Hepatocyte (in vitro differentiated cells): ENCODE results near the gene PLXND1. TPM values are rescaled to one million over a fixed set of nuclear protein-coding genes. Genes with fewer than 3 reads are reported as not detected.

Experiments
- DNase-seq: peaks from one replicate; pipeline ENCODE4 v3.0.0-alpha.2; 2016; ENCODE audit warnings: low spot score
- H2AFZ ChIP-seq: fragments of 200-600 bp; sonication (generic); 2 replicates; pipeline ENCODE4 v1.6.0; 2016; ENCODE audit warnings: antibody characterized with exemption, mild to moderate bottlenecking
- H3K27ac ChIP-seq: fragments of 200-600 bp; sonication (generic); 2 replicates; pipeline ENCODE4 v1.5.1; 2016; ENCODE audit warnings: mild to moderate bottlenecking
- H3K27me3 ChIP-seq: fragments of 200-600 bp; sonication (generic); 2 replicates; pipeline ENCODE4 v1.6.1; 2016
- H3K36me3 ChIP-seq: fragments of 200-600 bp; sonication (generic); replicated peaks from 2 replicates; pipeline ENCODE4 v1.5.1; 2016; ENCODE audit warnings: low read depth; ENCODE audit not compliant: insufficient read depth
- H3K4me1 ChIP-seq: fragments of 200-600 bp; sonication (generic); 2 replicates; pipeline ENCODE4 v1.5.1; 2016; ENCODE audit warnings: mild to moderate bottlenecking, moderate library complexity; ENCODE audit not compliant: insufficient read depth
- H3K4me2 ChIP-seq: fragments of 200-600 bp; sonication (generic); 2 replicates; pipeline ENCODE4 v1.6.0; 2016
- H3K4me3 ChIP-seq: fragments of 200-600 bp; sonication (generic); 2 replicates; pipeline ENCODE4 v1.5.1; 2016; ENCODE audit warnings: mild to moderate bottlenecking
- H3K79me2 ChIP-seq: fragments of 200-600 bp; sonication (generic); 2 replicates; pipeline ENCODE4 v1.6.0; 2017; ENCODE audit warnings: mild to moderate bottlenecking
- H3K9me2 ChIP-seq: fragments of 200-600 bp; sonication (generic); replicated peaks from 2 replicates; pipeline ENCODE4 v1.6.0; 2017; ENCODE audit warnings: mild to moderate bottlenecking; ENCODE audit not compliant: insufficient read depth
- H3K9me3 ChIP-seq: fragments of 200-600 bp; sonication (generic); 2 replicates; pipeline ENCODE4 v1.5.1; 2016; ENCODE audit warnings: low read depth, mild to moderate bottlenecking
- H4K20me1 ChIP-seq: fragments of 200-600 bp; sonication (generic); 2 replicates; pipeline ENCODE4 v1.6.0; 2016; ENCODE audit warnings: mild to moderate bottlenecking; ENCODE audit not compliant: insufficient read depth, poor library complexity, severe bottlenecking
- EZH2 ChIP-seq: fragments of 200-600 bp; sonication (generic); IDR thresholded peaks from 2 replicates; pipeline ENCODE4 v1.6.1; 2016; ENCODE audit warnings: antibody characterized with exemption, mild to moderate bottlenecking, borderline replicate concordance
- EZH2phosphoT487 ChIP-seq: fragments of 200-600 bp; sonication (generic); IDR thresholded peaks from one replicate; pipeline ENCODE4 v1.6.1; 2018; ENCODE audit warnings: antibody characterized with exemption, mild to moderate bottlenecking, low read depth, moderate library complexity; ENCODE audit not compliant: unreplicated experiment, severe bottlenecking
- WGBS: methylation state at CpG from one replicate; pipeline ENCODE4 v1.1.6; 2016; ENCODE audit warnings: low lambda C conversion rate; ENCODE audit errors: missing lambda C conversion rate; 5-methylcytosine and 5-hydroxymethylcytosine counted together
- polyA plus RNA-seq: library from polyadenylated mRNA; unstranded; fragments of >200 nt; fragmentation: Nextera tagmentation; extraction: Ambion mirVana; gene quantifications from 2 replicates; pipeline ENCODE4 v1.2.1, GENCODE V29; 2016
- total RNA-seq: library from RNA; depleted of rRNA; stranded (reverse); fragments of >200 nt; gene quantifications from 2 replicates; pipeline ENCODE4 v1.2.3, GENCODE V29; 2014
- TF ChIP-seq, protein P1 (sequence below): fragments of 200-600 bp; sonication (generic); IDR thresholded peaks from 2 replicates; pipeline ENCODE4 v1.5.1; 2016; ENCODE audit warnings: antibody characterized with exemption, mild to moderate bottlenecking; ENCODE audit not compliant: poor library complexity

The PLXND1 gene
- total and polyA plus RNA-seq, 2 experiments from 2014 or later, result 36.3 to 45.3 TPM

DNA sequence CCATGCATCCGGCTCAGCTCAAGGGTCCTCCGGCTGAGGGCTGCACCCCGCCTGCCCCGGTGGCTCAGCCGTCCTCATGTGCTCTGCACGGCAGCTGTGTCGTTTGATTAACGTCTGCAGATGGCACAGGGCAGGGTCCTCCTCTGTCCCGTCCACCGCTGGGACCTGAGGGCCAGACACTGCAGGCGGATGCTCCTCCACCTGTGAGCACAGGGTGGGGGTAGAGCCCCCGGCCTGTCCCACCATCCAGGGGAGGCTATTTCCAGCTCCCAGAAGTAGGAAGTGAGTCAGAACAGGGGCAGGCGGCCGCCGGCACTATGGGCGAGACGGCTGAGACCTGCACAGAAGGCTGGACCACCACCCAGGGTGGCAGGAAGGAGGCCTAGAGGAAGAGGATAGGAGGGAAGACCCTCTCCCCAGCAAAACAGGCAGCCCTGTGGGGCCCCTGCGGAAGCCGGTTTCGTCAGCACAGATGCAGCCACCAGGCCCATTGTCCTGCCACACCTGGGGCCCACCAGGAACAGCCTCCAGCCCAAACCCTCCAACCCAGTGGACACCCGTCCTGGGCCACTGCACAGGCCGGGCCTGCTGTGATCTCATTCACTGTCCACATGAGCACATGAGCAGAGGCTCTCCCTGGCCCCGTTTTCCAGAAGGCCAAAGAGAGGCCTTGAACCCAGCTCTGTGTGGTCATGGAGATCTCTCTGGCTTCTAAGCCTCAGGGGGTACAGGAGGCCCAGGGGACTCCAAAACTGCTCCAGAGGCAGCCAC lies 12.6 kb upstream of the PLXND1 start:
- Histone ChIP-seq H2AFZ (no peak overlapping the region), H4K20me1 (no peaks in the 10 kb centered on the region), H3K27me3 (no peaks in the 10 kb centered on the region), H3K79me2 (no peaks in the 10 kb centered on the region), H3K4me1 (peaks cover 3% of the 10 kb centered on the region), H3K9me3 (no peaks in the 10 kb centered on the region), H3K9me2 (no peaks in the 10 kb centered on the region), H3K27ac (no peak overlapping the region), H3K4me2 (no peak overlapping the region), H3K36me3 (no peaks in the 10 kb centered on the region), H3K4me3 (no peak overlapping the region)
- 86% methylated on average over 23 of the region's 23 CpGs for WGBS
- DNase-seq, result no peak
- no peak for TF ChIP-seq EZH2phosphoT487
- TF ChIP-seq EZH2, result no peak
- TF ChIP-seq, protein P1, sequence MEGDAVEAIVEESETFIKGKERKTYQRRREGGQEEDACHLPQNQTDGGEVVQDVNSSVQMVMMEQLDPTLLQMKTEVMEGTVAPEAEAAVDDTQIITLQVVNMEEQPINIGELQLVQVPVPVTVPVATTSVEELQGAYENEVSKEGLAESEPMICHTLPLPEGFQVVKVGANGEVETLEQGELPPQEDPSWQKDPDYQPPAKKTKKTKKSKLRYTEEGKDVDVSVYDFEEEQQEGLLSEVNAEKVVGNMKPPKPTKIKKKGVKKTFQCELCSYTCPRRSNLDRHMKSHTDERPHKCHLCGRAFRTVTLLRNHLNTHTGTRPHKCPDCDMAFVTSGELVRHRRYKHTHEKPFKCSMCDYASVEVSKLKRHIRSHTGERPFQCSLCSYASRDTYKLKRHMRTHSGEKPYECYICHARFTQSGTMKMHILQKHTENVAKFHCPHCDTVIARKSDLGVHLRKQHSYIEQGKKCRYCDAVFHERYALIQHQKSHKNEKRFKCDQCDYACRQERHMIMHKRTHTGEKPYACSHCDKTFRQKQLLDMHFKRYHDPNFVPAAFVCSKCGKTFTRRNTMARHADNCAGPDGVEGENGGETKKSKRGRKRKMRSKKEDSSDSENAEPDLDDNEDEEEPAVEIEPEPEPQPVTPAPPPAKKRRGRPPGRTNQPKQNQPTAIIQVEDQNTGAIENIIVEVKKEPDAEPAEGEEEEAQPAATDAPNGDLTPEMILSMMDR, result no peak

- Histone ChIP-seq H3K4me1 (peaks cover under 1% of the 10 kb centered on the region), H3K79me2 (no peaks in the 10 kb centered on the region), H3K27ac (no peak overlapping the region), H4K20me1 (no peaks in the 10 kb centered on the region), H3K4me2 (no peak overlapping the region), H3K9me3 (no peaks in the 10 kb centered on the region), H3K36me3 (no peaks in the 10 kb centered on the region), H3K27me3 (no peaks in the 10 kb centered on the region), H3K9me2 (no peaks in the 10 kb centered on the region), H3K4me3 (no peak overlapping the region), H2AFZ (no peak overlapping the region)
- 80% methylated on average over 15 of the region's 15 CpGs for WGBS
- DNase-seq, result no peak
- TF ChIP-seq EZH2phosphoT487, result no peak
- no peak for TF ChIP-seq EZH2
- TF ChIP-seq, protein P1, result no peak
These were observed 11.8 kb upstream of the PLXND1 start for GRCh38 chr3:129618186-129618820.

GRCh38 chr3:129617381-129618185 lies 11.1 kb upstream of the PLXND1 start:
- Histone ChIP-seq H3K27me3 (no peaks in the 10 kb centered on the region), H3K9me3 (no peaks in the 10 kb centered on the region), H3K4me1 (no peaks in the 10 kb centered on the region), H3K27ac (no peak overlapping the region), H3K9me2 (no peaks in the 10 kb centered on the region), H3K36me3 (no peaks in the 10 kb centered on the region), H3K79me2 (no peaks in the 10 kb centered on the region), H2AFZ (no peak overlapping the region), H3K4me3 (no peak overlapping the region), H4K20me1 (no peaks in the 10 kb centered on the region), H3K4me2 (no peak overlapping the region)
- DNase-seq, result no peak
- 92% methylated on average over 12 of the region's 12 CpGs for WGBS
- TF ChIP-seq EZH2, result no peak
- no peak for TF ChIP-seq EZH2phosphoT487
- TF ChIP-seq, protein P1, result no peak
